Lower leg skin (tissue), 4 donors: ENCODE data around the gene TCAP. TPM values are rescaled to one million over a fixed set of nuclear protein-coding genes. Genes with fewer than 3 reads are reported as not detected.

Experiments used
- DNase-seq, 2 donors: peaks; one replicate each; pipeline ENCODE4 v3.0.0-alpha.2; 2019; ENCODE audit warnings: low spot score in 2 of 2
- H3K4me3 ChIP-seq: fragments of 200-600 bp; sonication (generic); 2 replicates; pipeline ENCODE4 v1.5.1; 2017; ENCODE audit warnings: mild to moderate bottlenecking, low read depth; ENCODE audit not compliant: poor library complexity, severe bottlenecking
- POLR2A ChIP-seq, 2 donors: fragments of 450-650 bp; IDR thresholded peaks; one replicate each; pipeline ENCODE4 v1.6.1; 2016 to 2017; ENCODE audit warnings: antibody characterized with exemption in 2 of 2, mild to moderate bottlenecking in 1 of 2, moderate library complexity in 1 of 2
- WGBS, 2 donors: methylation state at CpG; one replicate each; pipeline ENCODE4 v1.1.5; 2018; 5-methylcytosine and 5-hydroxymethylcytosine counted together
- intact Hi-C: fragments of 100-400 bp; cut with DNase I; formaldehyde crosslinking; loops from one replicate; pipeline ENCODE4 v1.15.0; 2023; ENCODE audit warnings: low total_unique reads
- total RNA-seq, 4 donors: library from RNA; depleted of rRNA; stranded (reverse); fragments of >200 nt; gene quantifications; one replicate each; pipeline ENCODE4 v1.1.0, GENCODE V29; 2016
- TF ChIP-seq, protein P1 (sequence below), 3 donors: fragments of 450-650 bp; IDR thresholded peaks; one replicate each; pipeline ENCODE4 v1.5.1; 2016; ENCODE audit warnings: antibody characterized with exemption in 3 of 3, mild to moderate bottlenecking in 3 of 3, moderate library complexity in 2 of 3

TCAP gene
- total RNA-seq, 4 donors from 2014 or later, result 0.44 to 3.8 (median 0.62) TPM; not detected in 1

DNA sequence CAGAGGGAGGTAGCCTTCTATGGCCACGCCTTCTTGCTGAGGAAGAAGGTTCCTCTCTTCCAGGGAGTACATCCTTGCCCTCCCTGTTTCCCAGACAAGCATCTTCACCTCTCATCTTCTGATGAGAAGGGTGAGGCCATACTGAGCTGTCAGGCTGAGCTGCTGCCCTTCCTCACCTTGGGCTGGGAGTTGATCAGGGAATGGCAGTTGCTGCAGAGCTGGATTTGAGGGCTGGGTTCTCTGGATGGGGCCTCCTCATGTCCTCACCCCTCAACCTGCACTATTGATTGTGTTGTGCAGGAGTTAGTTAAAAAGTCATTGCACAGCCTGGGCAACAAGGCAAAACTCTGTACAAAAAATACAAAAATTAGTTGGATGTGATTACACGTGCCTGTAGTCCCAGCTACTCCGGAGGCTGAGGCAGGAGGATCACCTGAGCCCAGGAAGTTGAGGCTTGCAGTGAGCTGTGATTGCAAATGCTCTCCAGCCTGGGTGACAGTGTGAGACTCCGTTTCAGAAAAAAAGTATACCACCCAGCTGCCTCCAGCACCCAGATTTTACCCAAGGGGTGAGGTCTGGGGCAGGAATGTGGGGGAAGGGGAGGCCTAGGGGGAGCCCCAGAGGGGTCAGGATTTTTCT, 36.8 kb downstream of the TCAP start:
- WGBS, 2 donors, result 59 to 63% methylated on average over 4 of the region's 4 CpGs
- intact Hi-C loops, result no loop called here
- TF ChIP-seq POLR2A (IDR thresholded peaks at IDR 0.05), result no peak
- TF ChIP-seq, protein P1, sequence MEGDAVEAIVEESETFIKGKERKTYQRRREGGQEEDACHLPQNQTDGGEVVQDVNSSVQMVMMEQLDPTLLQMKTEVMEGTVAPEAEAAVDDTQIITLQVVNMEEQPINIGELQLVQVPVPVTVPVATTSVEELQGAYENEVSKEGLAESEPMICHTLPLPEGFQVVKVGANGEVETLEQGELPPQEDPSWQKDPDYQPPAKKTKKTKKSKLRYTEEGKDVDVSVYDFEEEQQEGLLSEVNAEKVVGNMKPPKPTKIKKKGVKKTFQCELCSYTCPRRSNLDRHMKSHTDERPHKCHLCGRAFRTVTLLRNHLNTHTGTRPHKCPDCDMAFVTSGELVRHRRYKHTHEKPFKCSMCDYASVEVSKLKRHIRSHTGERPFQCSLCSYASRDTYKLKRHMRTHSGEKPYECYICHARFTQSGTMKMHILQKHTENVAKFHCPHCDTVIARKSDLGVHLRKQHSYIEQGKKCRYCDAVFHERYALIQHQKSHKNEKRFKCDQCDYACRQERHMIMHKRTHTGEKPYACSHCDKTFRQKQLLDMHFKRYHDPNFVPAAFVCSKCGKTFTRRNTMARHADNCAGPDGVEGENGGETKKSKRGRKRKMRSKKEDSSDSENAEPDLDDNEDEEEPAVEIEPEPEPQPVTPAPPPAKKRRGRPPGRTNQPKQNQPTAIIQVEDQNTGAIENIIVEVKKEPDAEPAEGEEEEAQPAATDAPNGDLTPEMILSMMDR (IDR thresholded peaks at IDR 0.05), result no peak
- no peak overlapping the region for H3K4me3 ChIP-seq
- no peak for DNase-seq

DNA sequence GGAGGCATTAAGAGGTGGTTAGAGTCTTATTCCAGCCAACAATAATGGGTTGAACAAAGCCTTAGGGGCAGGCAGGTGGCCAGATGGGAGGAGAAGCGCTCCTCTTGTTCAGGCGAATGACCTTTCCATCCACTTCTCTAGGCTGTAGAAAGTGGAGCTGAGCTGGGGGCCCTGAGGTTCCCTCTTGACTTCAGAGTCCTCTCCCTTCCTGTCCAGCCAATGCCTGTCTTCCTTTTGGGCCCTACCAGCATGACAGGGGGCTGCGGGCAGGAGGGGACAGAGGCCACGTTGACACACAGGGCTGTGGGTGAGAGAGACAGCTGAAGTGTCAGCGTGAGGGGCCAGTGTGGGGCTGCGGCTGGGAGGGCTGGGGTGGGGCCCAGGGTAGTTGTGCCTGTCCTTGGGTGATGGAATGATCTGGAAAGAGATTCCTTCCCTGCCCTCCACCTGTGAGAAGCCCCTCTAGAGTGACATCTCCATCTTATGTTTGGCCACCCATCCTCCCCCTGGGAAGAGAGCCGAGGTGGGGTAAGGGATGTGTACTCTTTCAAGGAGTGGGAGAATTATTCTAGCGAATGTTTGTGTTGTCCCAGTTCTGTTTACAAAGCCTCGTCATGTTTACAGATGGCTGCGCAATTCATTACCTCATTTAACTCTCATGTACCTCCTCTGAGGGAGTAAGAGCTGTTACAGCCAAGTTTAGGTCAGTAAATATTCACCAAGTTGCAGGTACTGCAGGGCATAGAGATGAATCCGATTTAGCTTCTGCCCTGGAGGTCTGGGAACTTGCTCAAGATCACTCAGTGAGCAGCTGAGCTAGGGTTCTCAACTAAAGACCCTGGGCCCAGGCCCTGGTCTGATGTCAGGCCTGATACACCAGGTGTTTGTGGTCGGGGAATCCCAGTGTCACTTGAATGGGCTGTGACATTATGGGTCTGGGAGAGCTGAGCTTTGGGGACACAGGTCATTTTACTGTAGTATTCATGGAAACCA, 38.0 kb downstream of the TCAP start:
- intact Hi-C loops, result no loop called here
- 60 to 66% methylated on average over 11 to 12 of the region's 12 CpGs for WGBS, 2 donors
- no peak overlapping the region for H3K4me3 ChIP-seq
- no peak for DNase-seq
- TF ChIP-seq, protein P1 (IDR thresholded peaks at IDR 0.05), result no peak
- TF ChIP-seq POLR2A (IDR thresholded peaks at IDR 0.05), result no peak

DNA sequence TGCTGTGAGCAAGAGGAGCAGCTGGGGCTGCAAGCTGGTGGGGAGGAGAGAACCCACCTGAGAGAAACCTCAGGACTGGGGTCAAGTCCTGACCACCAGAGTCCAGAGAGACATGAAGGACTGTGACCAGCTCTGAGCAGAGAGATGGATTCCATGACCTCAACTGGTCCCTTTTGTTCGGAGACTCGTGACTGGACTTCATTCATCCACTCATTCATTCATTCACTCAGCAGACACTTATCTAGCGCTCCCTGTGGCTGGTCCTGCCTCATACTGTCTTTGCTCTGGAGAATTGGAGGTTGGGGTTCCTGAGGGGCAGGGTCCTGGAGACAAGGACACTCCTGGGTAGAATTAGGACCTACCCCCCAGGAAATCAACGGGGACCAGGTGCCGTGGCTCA, 38.8 kb downstream of the TCAP start:
- no peak overlapping the region for H3K4me3 ChIP-seq
- WGBS, 2 donors, result 79 to 81% methylated on average over 5 of the region's 5 CpGs
- DNase-seq, result no peak
- TF ChIP-seq POLR2A (IDR thresholded peaks at IDR 0.05), result no peak
- TF ChIP-seq, protein P1 (IDR thresholded peaks at IDR 0.05), result no peak
- intact Hi-C loops, result no loop called here

DNA sequence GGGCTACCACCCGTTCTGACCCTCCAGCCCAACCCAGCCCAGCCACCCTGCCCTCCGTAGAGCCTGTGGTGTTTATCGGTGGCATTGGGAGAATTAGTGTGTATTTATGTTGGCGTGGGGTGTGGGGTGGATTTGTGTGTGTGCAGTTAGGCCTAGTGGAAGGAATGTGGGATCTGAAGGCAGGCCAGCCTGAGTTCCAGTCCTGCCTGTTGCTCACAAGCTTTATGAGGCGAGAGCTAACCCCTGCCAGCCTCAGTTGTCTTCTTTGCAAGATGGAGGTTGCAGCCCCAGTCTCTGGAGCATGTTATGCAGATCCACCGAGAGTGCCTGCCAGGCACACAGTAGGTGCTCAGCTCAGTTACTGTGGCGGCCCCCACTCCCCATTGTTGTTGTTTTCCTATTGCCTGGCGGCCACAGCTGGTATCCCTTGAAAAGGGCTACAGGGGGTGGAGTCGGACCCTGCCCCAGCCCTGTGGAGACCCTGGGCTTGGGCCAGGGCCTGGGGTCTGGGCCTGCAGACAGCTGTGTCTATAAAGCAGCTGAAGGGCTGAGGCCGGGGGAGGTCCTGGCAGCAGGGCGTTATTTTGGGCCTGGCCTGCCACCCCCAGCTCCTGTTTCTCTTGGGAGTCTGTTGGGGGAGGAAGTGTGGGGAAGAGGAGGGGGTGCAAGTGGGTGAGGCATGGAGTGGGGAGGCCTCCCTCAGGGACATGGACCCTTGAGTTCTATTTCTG, 39.8 kb downstream of the TCAP start:
- intact Hi-C loops, result no loop called here
- WGBS, 2 donors, result 52 to 59% methylated on average over 11 of the region's 11 CpGs
- TF ChIP-seq, protein P1 (IDR thresholded peaks at IDR 0.05), result no peak
- no peak for TF ChIP-seq POLR2A (IDR thresholded peaks at IDR 0.05)
- H3K4me3 ChIP-seq, result no peak overlapping the region
- no peak for DNase-seq

DNA sequence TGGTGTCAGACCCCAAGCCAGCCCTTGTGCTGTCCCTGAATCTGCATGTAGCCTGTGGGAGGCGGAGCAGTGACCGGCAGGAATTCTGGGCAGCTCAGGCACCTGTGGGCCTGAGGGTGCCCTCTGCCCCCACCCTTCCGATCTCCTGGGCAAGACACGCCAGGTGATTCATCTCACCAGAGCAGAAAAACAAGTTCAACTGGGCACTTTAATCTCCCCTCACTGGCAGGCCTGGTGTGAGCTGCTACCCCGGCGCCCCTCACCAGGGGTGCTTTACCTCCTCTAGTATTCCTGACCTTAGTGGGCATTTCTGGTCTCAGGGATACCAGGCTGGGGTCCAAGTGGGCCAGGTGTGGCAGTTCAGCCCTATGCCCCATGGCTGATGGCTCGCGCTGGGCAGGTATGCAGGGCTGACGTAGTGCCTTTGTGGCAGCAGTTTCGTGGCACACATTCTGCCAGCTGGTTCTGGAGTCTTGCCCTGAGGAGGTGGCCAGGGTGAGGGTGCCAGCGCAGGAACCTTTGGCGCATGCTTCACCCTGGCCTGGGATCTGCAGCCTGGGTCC, 40.7 kb downstream of the TCAP start:
- intact Hi-C loops, result no loop called here
- H3K4me3 ChIP-seq, result no peak overlapping the region
- peak in 1 of 2 donors; percentile 39 for DNase-seq

More for the DNA sequence above, 40.7 kb downstream of the TCAP start:
- TF ChIP-seq, protein P1 (IDR thresholded peaks at IDR 0.05), result no peak
- no peak for TF ChIP-seq POLR2A (IDR thresholded peaks at IDR 0.05)
- WGBS, 2 donors, result 42 to 58% methylated on average over 10 to 11 of the region's 12 CpGs
